ENCODE results near the gene RAPGEF1. TPM values are rescaled to one million over a fixed set of nuclear protein-coding genes. Genes with fewer than 3 reads are reported as not detected.

RAPGEF1 gene
- total and polyA plus RNA-seq, 2 of the 13 experiments (the other 11 are each of a cell fraction or from before 2014, with no cell fraction given): 21.2 to 38.9 TPM

DNA sequence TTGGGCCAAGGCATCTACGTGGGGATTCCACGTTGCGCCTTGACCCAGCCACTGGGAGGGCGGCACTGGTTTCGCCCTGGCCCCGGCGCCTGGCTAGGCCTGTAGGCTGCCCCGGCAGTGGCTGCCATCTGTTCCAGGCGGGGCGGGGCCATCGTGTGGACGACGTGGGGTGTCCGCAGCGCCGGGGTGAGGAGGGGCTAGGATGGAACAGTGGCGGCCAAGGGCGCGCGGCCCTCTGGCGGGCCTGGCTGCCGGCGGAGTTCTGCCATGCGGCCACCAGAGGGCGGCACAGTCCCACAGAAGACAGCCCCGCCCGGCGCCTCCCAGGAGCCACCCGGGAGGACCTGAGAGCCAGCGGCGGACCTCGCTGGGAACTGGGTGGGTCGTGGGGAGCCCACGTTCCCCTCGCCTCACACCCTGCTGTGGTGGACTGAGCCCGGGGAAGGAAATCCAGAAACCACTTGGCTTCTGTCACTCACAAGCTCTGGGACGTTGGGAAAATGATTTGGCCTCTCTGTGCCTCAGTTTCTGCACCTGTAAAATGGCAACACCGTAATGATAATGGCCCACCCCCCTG, 22.6 kb upstream of the RAPGEF1 start (continued):
- TF ChIP-seq ZNF350 (CRISPR knock-in tag; IDR thresholded peaks at IDR 0.05; ENCODE audit: borderline replicate concordance, low read depth): no peak
- TF ChIP-seq ARNTL (CRISPR knock-in tag; IDR thresholded peaks at IDR 0.05): no peak
- TF ChIP-seq, protein P1, sequence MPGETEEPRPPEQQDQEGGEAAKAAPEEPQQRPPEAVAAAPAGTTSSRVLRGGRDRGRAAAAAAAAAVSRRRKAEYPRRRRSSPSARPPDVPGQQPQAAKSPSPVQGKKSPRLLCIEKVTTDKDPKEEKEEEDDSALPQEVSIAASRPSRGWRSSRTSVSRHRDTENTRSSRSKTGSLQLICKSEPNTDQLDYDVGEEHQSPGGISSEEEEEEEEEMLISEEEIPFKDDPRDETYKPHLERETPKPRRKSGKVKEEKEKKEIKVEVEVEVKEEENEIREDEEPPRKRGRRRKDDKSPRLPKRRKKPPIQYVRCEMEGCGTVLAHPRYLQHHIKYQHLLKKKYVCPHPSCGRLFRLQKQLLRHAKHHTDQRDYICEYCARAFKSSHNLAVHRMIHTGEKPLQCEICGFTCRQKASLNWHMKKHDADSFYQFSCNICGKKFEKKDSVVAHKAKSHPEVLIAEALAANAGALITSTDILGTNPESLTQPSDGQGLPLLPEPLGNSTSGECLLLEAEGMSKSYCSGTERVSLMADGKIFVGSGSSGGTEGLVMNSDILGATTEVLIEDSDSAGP (CRISPR knock-in tag; IDR thresholded peaks at IDR 0.05; ENCODE audit: borderline replicate concordance): peak; percentile 67; the same call in 1 of the 2 replicates
- TF ChIP-seq ZBTB42 (CRISPR knock-in tag; IDR thresholded peaks at IDR 0.05): no peak
- no peak for TF ChIP-seq ZNF30 (CRISPR knock-in tag; IDR thresholded peaks at IDR 0.05)
- no peak for TF ChIP-seq MXD4 (CRISPR knock-in tag; IDR thresholded peaks at IDR 0.05)
- TF ChIP-seq, protein P2, sequence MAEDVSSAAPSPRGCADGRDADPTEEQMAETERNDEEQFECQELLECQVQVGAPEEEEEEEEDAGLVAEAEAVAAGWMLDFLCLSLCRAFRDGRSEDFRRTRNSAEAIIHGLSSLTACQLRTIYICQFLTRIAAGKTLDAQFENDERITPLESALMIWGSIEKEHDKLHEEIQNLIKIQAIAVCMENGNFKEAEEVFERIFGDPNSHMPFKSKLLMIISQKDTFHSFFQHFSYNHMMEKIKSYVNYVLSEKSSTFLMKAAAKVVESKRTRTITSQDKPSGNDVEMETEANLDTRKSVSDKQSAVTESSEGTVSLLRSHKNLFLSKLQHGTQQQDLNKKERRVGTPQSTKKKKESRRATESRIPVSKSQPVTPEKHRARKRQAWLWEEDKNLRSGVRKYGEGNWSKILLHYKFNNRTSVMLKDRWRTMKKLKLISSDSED (CRISPR knock-in tag; IDR thresholded peaks at IDR 0.05): no peak
- TF ChIP-seq ZNF839 (CRISPR knock-in tag; IDR thresholded peaks at IDR 0.05; ENCODE audit: borderline replicate concordance): no peak
- TF ChIP-seq ZNF550 (CRISPR knock-in tag; IDR thresholded peaks at IDR 0.05; ENCODE audit: borderline replicate concordance): no peak
- no peak for TF ChIP-seq ZNF343 (CRISPR knock-in tag; IDR thresholded peaks at IDR 0.05)
- TF ChIP-seq ZNF207 (IDR thresholded peaks at IDR 0.05; ENCODE audit: borderline replicate concordance): no peak
- TF ChIP-seq RBFOX2 (IDR thresholded peaks at IDR 0.05; ENCODE audit: low read depth, low read length): no peak
- TF ChIP-seq, protein P3, sequence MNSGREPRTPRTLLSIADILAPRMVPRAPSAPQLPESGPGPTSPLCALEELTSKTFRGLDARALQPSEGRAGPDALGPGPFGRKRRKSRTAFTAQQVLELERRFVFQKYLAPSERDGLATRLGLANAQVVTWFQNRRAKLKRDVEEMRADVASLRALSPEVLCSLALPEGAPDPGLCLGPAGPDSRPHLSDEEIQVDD (CRISPR knock-in tag; IDR thresholded peaks at IDR 0.05; ENCODE audit: borderline replicate concordance): no peak
- TF ChIP-seq ZNF773 (CRISPR knock-in tag; IDR thresholded peaks at IDR 0.05; ENCODE audit: borderline replicate concordance): no peak
- no peak for TF ChIP-seq SMAD3 (CRISPR knock-in tag; IDR thresholded peaks at IDR 0.05)
- TF ChIP-seq CBFB (CRISPR knock-in tag; IDR thresholded peaks at IDR 0.05): no peak
- no peak for TF ChIP-seq ZKSCAN8 (CRISPR knock-in tag; IDR thresholded peaks at IDR 0.05; ENCODE audit: borderline replicate concordance)
- 0 out of 2 replicates have a peak, but pooled peaks have one; percentile 38 for TF ChIP-seq ZBTB38 (CRISPR knock-in tag; IDR thresholded peaks at IDR 0.05)
- TF ChIP-seq, protein P4, sequence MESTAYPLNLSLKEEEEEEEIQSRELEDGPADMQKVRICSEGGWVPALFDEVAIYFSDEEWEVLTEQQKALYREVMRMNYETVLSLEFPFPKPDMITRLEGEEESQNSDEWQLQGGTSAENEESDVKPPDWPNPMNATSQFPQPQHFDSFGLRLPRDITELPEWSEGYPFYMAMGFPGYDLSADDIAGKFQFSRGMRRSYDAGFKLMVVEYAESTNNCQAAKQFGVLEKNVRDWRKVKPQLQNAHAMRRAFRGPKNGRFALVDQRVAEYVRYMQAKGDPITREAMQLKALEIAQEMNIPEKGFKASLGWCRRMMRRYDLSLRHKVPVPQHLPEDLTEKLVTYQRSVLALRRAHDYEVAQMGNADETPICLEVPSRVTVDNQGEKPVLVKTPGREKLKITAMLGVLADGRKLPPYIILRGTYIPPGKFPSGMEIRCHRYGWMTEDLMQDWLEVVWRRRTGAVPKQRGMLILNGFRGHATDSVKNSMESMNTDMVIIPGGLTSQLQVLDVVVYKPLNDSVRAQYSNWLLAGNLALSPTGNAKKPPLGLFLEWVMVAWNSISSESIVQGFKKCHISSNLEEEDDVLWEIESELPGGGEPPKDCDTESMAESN (CRISPR knock-in tag; conservative IDR thresholded peaks at IDR 0.05): peak; percentile 67
- TF ChIP-seq NR2C2 (CRISPR knock-in tag; IDR thresholded peaks at IDR 0.05; ENCODE audit: borderline replicate concordance): no peak
- TF ChIP-seq, protein P5, sequence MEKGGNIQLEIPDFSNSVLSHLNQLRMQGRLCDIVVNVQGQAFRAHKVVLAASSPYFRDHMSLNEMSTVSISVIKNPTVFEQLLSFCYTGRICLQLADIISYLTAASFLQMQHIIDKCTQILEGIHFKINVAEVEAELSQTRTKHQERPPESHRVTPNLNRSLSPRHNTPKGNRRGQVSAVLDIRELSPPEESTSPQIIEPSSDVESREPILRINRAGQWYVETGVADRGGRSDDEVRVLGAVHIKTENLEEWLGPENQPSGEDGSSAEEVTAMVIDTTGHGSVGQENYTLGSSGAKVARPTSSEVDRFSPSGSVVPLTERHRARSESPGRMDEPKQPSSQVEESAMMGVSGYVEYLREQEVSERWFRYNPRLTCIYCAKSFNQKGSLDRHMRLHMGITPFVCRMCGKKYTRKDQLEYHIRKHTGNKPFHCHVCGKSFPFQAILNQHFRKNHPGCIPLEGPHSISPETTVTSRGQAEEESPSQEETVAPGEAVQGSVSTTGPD (CRISPR knock-in tag; IDR thresholded peaks at IDR 0.05): no peak
- TF ChIP-seq GATA4 (IDR thresholded peaks at IDR 0.05; ENCODE audit: borderline replicate concordance, low read depth): no peak
- TF ChIP-seq KLF6 (CRISPR knock-in tag; IDR thresholded peaks at IDR 0.05): 0 out of 2 replicates have a peak, but pooled peaks have one; percentile 24
